ENCODE data around the gene PGGHG.

DNA sequence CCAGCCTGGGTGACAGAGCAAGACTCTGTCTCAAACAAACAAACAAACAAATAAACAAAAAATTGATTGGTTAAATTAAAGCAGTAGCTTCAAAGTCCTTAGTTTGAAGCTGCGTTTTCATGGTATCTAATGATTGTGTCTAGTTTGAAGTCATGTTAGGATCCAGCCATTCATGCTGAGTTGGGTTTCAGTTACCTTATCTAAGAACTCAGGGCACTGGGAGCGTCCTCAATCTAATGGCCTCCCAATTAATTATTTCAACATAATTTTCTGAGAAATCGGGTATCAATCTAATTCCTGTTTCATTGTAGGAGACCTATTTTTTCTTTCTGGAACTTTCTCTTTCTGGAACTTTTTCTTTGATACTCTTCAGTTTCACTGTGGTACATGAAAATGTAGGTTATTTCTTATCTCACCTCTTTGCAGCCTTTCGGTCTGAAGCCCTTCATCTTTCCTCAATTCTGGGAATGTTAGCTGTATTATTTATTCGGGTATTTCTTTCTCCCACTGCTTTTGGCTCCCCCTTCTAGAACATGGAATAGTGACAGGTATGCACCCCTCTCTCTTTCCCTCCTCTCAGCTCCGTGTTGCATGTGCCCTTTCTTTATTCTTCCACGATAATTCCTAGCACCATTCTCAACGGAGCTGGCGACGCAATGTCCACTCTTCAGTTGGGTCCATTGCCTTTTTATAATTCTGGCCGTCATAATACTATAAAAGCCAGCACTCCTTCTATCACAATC is 56.1 kb downstream of the PGGHG start:
- no peak for TF ChIP-seq POLR2AphosphoS5 (IDR thresholded peaks at IDR 0.05)
- TF ChIP-seq, protein P1, sequence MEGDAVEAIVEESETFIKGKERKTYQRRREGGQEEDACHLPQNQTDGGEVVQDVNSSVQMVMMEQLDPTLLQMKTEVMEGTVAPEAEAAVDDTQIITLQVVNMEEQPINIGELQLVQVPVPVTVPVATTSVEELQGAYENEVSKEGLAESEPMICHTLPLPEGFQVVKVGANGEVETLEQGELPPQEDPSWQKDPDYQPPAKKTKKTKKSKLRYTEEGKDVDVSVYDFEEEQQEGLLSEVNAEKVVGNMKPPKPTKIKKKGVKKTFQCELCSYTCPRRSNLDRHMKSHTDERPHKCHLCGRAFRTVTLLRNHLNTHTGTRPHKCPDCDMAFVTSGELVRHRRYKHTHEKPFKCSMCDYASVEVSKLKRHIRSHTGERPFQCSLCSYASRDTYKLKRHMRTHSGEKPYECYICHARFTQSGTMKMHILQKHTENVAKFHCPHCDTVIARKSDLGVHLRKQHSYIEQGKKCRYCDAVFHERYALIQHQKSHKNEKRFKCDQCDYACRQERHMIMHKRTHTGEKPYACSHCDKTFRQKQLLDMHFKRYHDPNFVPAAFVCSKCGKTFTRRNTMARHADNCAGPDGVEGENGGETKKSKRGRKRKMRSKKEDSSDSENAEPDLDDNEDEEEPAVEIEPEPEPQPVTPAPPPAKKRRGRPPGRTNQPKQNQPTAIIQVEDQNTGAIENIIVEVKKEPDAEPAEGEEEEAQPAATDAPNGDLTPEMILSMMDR (IDR thresholded peaks at IDR 0.05): no peak
